Sigmoid colon (tissue), 4 donors: ENCODE measurements around the gene MRPL38.

ENCODE experiments used
- CTCF ChIP-seq, 4 experiments: fragments of 450-650 bp in 3 of 4; fragments of 200-600 bp in 1 of 4; IDR thresholded peaks; one replicate each; pipeline ENCODE4 v1.5.1; 2016 to 2019; ENCODE audit warnings: antibody characterized with exemption in 4 of 4, mild to moderate bottlenecking in 3 of 4, moderate library complexity in 2 of 4
- POLR2AphosphoS5 ChIP-seq, 4 donors: sonication (generic); formaldehyde crosslinking; IDR thresholded peaks; one replicate each; pipeline ENCODE4 v1.6.1; 2017; ENCODE audit warnings: antibody characterized with exemption in 4 of 4

GRCh38 chr17:75922963-75923874 is 18.5 kb upstream of the MRPL38 start:
- TF ChIP-seq CTCF (IDR thresholded peaks at IDR 0.05) (no peak), POLR2AphosphoS5 (IDR thresholded peaks at IDR 0.05) (no peak)
